Measurements from ENCODE around the gene DENND5A. TPM values are rescaled to one million over a fixed set of nuclear protein-coding genes. Genes with fewer than 3 reads are reported as not detected.
"Not testable (repeated sequence)": the region's sequence is repeated elsewhere in the genome, so short reads cannot be mapped to it uniquely, and the experiment has no call there.

Gene DENND5A
- total and polyA plus RNA-seq, 2 donors (not counting 1 experiment from before 2014, with no cell fraction given): 41.3 to 66.5 TPM

GRCh38 chr11:9259981-9260837, 4.9 kb downstream of the DENND5A start:
- Histone ChIP-seq H3K9ac (ENCODE audit: low read length) (no peak overlapping the region), H3K4me1 (ENCODE audit: control insufficient read depth in 2 of 2, insufficient read depth in 2 of 2, low read length in 2 of 2) (peaks cover 17 to 24% of the 10 kb centered on the region in 2 donors), H3K27me3 (replicated peaks in 1 of 4; ENCODE audit: control extremely low read depth in 1 of 4, control insufficient read depth in 3 of 4, insufficient read depth in 4 of 4, low read length in 3 of 4) (no peaks in the 10 kb centered on the region), H3K4me3 (ENCODE audit: control extremely low read depth in 1 of 5, extremely low read depth in 1 of 5, insufficient read depth in 1 of 5, low read depth in 2 of 5, low read length in 4 of 5) (no peak overlapping the region), H3K36me3 (replicated peaks in 1 of 2; ENCODE audit: control extremely low read depth in 1 of 2, control insufficient read depth in 1 of 2, extremely low read depth in 1 of 2, insufficient read depth in 2 of 2, low read length in 1 of 2) (no peaks in the 10 kb centered on the region), H3K79me2 (ENCODE audit: control insufficient read depth, insufficient read depth, low read length) (peaks cover 53% of the 10 kb centered on the region), H3K27ac (ENCODE audit: low read length in 2 of 2) (no peak overlapping the region), H3K9me3 (ENCODE audit: control extremely low read depth in 1 of 3, control insufficient read depth in 2 of 3, insufficient read depth in 1 of 3, low read length in 2 of 3) (no peaks in the 10 kb centered on the region), H3K4me2 (replicated peaks; ENCODE audit: low read depth, low read length, poor library complexity, severe bottlenecking) (peak overlapping the region; percentile 43), H2AFZ (ENCODE audit: insufficient read depth, low read depth, low read length, poor library complexity, severe bottlenecking) (no peak overlapping the region), H4K20me1 (ENCODE audit: control insufficient read depth, insufficient read depth, low read length, poor library complexity, severe bottlenecking) (peaks cover 13% of the 10 kb centered on the region)
- Mint-ChIP-seq H3K27ac (peak overlapping the region; percentile 60), H3K4me3 (peak overlapping the region; percentile 24), H3K27me3 (no peaks in the 10 kb centered on the region), H3K9me3 (ENCODE audit: insufficient read depth) (peaks cover 5% of the 10 kb centered on the region), H3K4me1 (peaks cover 34% of the 10 kb centered on the region)
- intact Hi-C loops (cut with micrococcal nuclease): loop anchor here (5.0 kb wide), 1 partner anchor 122 kb away; the partner anchor contains the start of gene IPO7
- WGBS (ENCODE audit: insufficient coverage): 77% methylated on average over 3 of the region's 4 CpGs
- ChIA-PET CTCF (interaction anchor here (0.6 to 1.8 kb wide), 5 partner anchors 11 to 90 kb away, joined by 3 to 6 read pairs (median 4); no protein-coding TSS in a partner anchor), POLR2A (no interaction called here)
- ATAC-seq (ENCODE audit: low read depth) (no peak), DNase-seq (no peak)
- TF ChIP-seq EZH2 (IDR thresholded peaks at IDR 0.05; ENCODE audit: borderline replicate concordance, insufficient read depth, low read depth, low read length, poor library complexity, severe bottlenecking): no peak
- TF ChIP-seq, protein P1, sequence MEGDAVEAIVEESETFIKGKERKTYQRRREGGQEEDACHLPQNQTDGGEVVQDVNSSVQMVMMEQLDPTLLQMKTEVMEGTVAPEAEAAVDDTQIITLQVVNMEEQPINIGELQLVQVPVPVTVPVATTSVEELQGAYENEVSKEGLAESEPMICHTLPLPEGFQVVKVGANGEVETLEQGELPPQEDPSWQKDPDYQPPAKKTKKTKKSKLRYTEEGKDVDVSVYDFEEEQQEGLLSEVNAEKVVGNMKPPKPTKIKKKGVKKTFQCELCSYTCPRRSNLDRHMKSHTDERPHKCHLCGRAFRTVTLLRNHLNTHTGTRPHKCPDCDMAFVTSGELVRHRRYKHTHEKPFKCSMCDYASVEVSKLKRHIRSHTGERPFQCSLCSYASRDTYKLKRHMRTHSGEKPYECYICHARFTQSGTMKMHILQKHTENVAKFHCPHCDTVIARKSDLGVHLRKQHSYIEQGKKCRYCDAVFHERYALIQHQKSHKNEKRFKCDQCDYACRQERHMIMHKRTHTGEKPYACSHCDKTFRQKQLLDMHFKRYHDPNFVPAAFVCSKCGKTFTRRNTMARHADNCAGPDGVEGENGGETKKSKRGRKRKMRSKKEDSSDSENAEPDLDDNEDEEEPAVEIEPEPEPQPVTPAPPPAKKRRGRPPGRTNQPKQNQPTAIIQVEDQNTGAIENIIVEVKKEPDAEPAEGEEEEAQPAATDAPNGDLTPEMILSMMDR (IDR thresholded peaks at IDR 0.05): no peak

DNA sequence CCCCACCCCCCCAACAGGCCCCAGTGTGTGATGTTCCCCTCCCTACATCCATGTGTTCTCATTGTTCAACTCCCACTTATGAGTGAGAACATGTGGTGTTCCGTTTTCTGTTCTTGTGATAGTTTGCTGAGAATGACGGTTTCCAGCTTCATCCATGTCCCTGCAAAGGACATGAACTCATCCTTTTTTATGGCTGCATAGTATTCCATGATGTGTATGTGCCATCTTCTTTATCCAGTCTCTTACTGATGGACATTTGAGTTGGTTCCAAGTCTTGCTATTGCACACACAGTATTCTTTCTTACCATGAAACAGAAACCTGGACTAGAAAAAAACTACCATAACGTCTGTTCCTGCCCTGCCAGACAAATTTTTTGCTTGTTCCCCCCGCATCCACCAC, 6.9 kb downstream of the DENND5A start:
- H2AFZ ChIP-seq (ENCODE audit: insufficient read depth, low read depth, low read length, poor library complexity, severe bottlenecking); CTCF ChIA-PET; ATAC-seq (ENCODE audit: low read depth); H3K9me3 Mint-ChIP-seq (ENCODE audit: insufficient read depth); H3K27ac ChIP-seq (ENCODE audit: low read length in 2 of 2); H3K27ac Mint-ChIP-seq; H3K36me3 ChIP-seq (replicated peaks in 1 of 2; ENCODE audit: control extremely low read depth in 1 of 2, control insufficient read depth in 1 of 2, extremely low read depth in 1 of 2, insufficient read depth in 2 of 2, low read length in 1 of 2); DNase-seq; H3K4me3 ChIP-seq (ENCODE audit: control extremely low read depth in 1 of 5, extremely low read depth in 1 of 5, insufficient read depth in 1 of 5, low read depth in 2 of 5, low read length in 4 of 5); POLR2A ChIA-PET; intact Hi-C loops (cut with micrococcal nuclease); H3K4me3 Mint-ChIP-seq; H3K27me3 ChIP-seq (replicated peaks in 1 of 4; ENCODE audit: control extremely low read depth in 1 of 4, control insufficient read depth in 3 of 4, insufficient read depth in 4 of 4, low read length in 3 of 4); H3K9ac ChIP-seq (ENCODE audit: low read length); H3K9me3 ChIP-seq (ENCODE audit: control extremely low read depth in 1 of 3, control insufficient read depth in 2 of 3, insufficient read depth in 1 of 3, low read length in 2 of 3); H3K4me2 ChIP-seq (replicated peaks; ENCODE audit: low read depth, low read length, poor library complexity, severe bottlenecking); H3K27me3 Mint-ChIP-seq: not testable (repeated sequence)
- H3K4me1 ChIP-seq (ENCODE audit: control insufficient read depth in 2 of 2, insufficient read depth in 2 of 2, low read length in 2 of 2): peaks cover 17 to 20% of the 10 kb centered on the region in 2 donors
- H3K79me2 ChIP-seq (ENCODE audit: control insufficient read depth, insufficient read depth, low read length): peaks cover 57% of the 10 kb centered on the region
- peaks cover 25% of the 10 kb centered on the region for H3K4me1 Mint-ChIP-seq
- peaks cover 13% of the 10 kb centered on the region for H4K20me1 ChIP-seq (ENCODE audit: control insufficient read depth, insufficient read depth, low read length, poor library complexity, severe bottlenecking)
- WGBS (ENCODE audit: insufficient coverage): 100% methylated on average over 1 of the region's 4 CpGs
